SK-N-MC (cell line): Measurements from ENCODE around the gene PHLPP2.

Experiments
- EZH2 ChIP-seq: fragments of 200-600 bp; sonication (generic); IDR thresholded peaks from one replicate; pipeline ENCODE4 v1.6.1; 2017; ENCODE audit warnings: antibody characterized with exemption
- POLR2AphosphoS5 ChIP-seq: IDR thresholded peaks from 2 replicates; pipeline ENCODE4 v1.6.1; 2012; ENCODE audit warnings: mild to moderate bottlenecking, low read depth, low read length, borderline replicate concordance

DNA sequence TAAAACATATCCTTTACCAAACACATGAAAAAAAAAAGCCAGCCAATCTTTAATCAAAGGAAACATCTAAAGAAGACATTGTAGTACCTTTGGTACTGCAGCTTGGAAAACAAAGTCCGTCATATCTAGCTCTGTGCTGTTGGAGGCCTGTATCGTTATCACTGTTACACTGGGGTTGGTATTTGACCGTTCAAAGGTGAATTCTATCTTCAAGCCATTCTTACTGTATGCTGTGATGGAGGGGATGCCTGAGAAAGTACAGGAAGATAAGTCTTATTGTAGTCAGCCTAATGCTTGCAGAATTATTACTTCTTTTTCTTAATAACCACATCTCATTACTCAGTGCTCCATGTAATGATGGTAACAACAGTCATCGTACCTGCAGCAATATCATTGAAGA is 14.4 kb upstream of the PHLPP2 start:
- no peak for TF ChIP-seq POLR2AphosphoS5
- no peak for TF ChIP-seq EZH2
